ENCODE results near the gene LRRFIP1.
"Not testable (repeated sequence)": the region's sequence is repeated elsewhere in the genome, so short reads cannot be mapped to it uniquely, and the experiment has no call there.

The LRRFIP1 gene

GRCh38 chr2:237666606-237667005, 39.2 kb downstream of the LRRFIP1 start:
- DNase-seq: no peak

- not testable (repeated sequence) for DNase-seq
Measured at GRCh38 chr2:237667050-237667576, 39.7 kb downstream of the LRRFIP1 start.

- DNase-seq: no peak
Measured at GRCh38 chr2:237667893-237668292, 40.5 kb downstream of the LRRFIP1 start.

- DNase-seq: no peak
Measured at GRCh38 chr2:237668440-237668839, 41.1 kb downstream of the LRRFIP1 start.

- no peak for DNase-seq
Measured at GRCh38 chr2:237669283-237669627, 41.9 kb downstream of the LRRFIP1 start.

- no peak for DNase-seq
Measured at GRCh38 chr2:237669628-237670392, 42.4 kb downstream of the LRRFIP1 start.

- no peak for DNase-seq
Measured at GRCh38 chr2:237670641-237671040, 43.3 kb downstream of the LRRFIP1 start.

GRCh38 chr2:237671466-237672138, 44.2 kb downstream of the LRRFIP1 start:
- no peak for DNase-seq

- no peak for DNase-seq
Measured at GRCh38 chr2:237672731-237673129, 45.3 kb downstream of the LRRFIP1 start.

- DNase-seq: peak; percentile 72
Measured at GRCh38 chr2:237673130-237674001, 46.0 kb downstream of the LRRFIP1 start.

- peak; percentile 66 for DNase-seq
Measured at GRCh38 chr2:237674731-237675276, 47.4 kb downstream of the LRRFIP1 start.

- DNase-seq: no peak
Measured at GRCh38 chr2:237675316-237675715, 47.9 kb downstream of the LRRFIP1 start.

GRCh38 chr2:237680702-237681478, 53.5 kb downstream of the LRRFIP1 start:
- no peak for DNase-seq

GRCh38 chr2:237682151-237682550, 54.8 kb downstream of the LRRFIP1 start:
- no peak for DNase-seq

GRCh38 chr2:237682856-237683670, 55.7 kb downstream of the LRRFIP1 start:
- no peak for DNase-seq

- no peak for DNase-seq
Measured at GRCh38 chr2:237685408-237685807, 58.0 kb downstream of the LRRFIP1 start.

GRCh38 chr2:237686659-237687136, 59.3 kb downstream of the LRRFIP1 start:
- no peak for DNase-seq

- DNase-seq: no peak
Measured at GRCh38 chr2:237688081-237688480, 60.7 kb downstream of the LRRFIP1 start.

GRCh38 chr2:237688541-237688940, 61.2 kb downstream of the LRRFIP1 start:
- DNase-seq: not testable (repeated sequence)

GRCh38 chr2:237689336-237690131, 62.1 kb downstream of the LRRFIP1 start:
- DNase-seq: no peak

Data from KG1 (cell line).